ENCODE results near the gene C1QTNF6. TPM values are rescaled to one million over a fixed set of nuclear protein-coding genes. Genes with fewer than 3 reads are reported as not detected.

Gene C1QTNF6
- total and polyA plus RNA-seq, 2 of the 8 experiments (the other 6 are each of a cell fraction or from before 2014, with no cell fraction given): 3.1 to 6.5 TPM

GRCh38 chr22:37218771-37219411 lies 30.8 kb upstream of the C1QTNF6 start (continued):
- no peak for TF ChIP-seq E2F6 (IDR thresholded peaks at IDR 0.05)
- no peak for TF ChIP-seq MAX (IDR thresholded peaks at IDR 0.05)
- TF ChIP-seq ATF2 (IDR thresholded peaks at IDR 0.05; ENCODE audit: low read length): no peak
- no peak for TF ChIP-seq TAF7 (optimal IDR thresholded peaks at IDR 0.05; ENCODE audit: borderline replicate concordance, low read depth, low read length)
- TF ChIP-seq CHD7 (IDR thresholded peaks at IDR 0.05; ENCODE audit: insufficient replicate concordance, low read length): no peak
- TF ChIP-seq TEAD4 (IDR thresholded peaks at IDR 0.05; ENCODE audit: low read depth, low read length): no peak
- TF ChIP-seq RAD21 (IDR thresholded peaks at IDR 0.05 in 1 of 2, conservative IDR thresholded peaks at IDR 0.05 in 1 of 2; ENCODE audit: low read depth in 2 of 2, low read length in 2 of 2): no peak

All from H1 (cell line).